Stimulated activated CD4-positive, alpha-beta T cell treated with anti-CD3 and anti-CD28 coated beads, Interleukin-12 subunit alpha, Interleukin-12 subunit beta, amount 100 ng/mL, for 4 hours (primary cell): ENCODE data around the gene PRKCE.
"Not testable (repeated sequence)": the region's sequence is repeated elsewhere in the genome, so short reads cannot be mapped to it uniquely, and the experiment has no call there.

Source experiments
- DNase-seq: peaks from one replicate; pipeline ENCODE4 v3.0.0-alpha.2; 2020

The PRKCE gene

GRCh38 chr2:45705233-45705632 lies 53.8 kb downstream of the PRKCE start:
- DNase-seq = no peak

- DNase-seq = no peak
Measured at GRCh38 chr2:45706033-45706432, 54.6 kb downstream of the PRKCE start.

GRCh38 chr2:45707006-45707405 lies 55.5 kb downstream of the PRKCE start:
- DNase-seq = no peak

- DNase-seq = no peak
Measured at GRCh38 chr2:45707661-45708060, 56.2 kb downstream of the PRKCE start.

- no peak for DNase-seq
Measured at GRCh38 chr2:45708501-45708900, 57.0 kb downstream of the PRKCE start.

- no peak for DNase-seq
Measured at GRCh38 chr2:45709137-45709536, 57.7 kb downstream of the PRKCE start.

GRCh38 chr2:45710468-45710867 lies 59.0 kb downstream of the PRKCE start:
- DNase-seq = no peak

- DNase-seq = no peak
Measured at GRCh38 chr2:45711224-45711623, 59.7 kb downstream of the PRKCE start.

- DNase-seq = no peak
Measured at GRCh38 chr2:45712570-45712969, 61.1 kb downstream of the PRKCE start.

- DNase-seq = no peak
Measured at GRCh38 chr2:45713136-45713535, 61.7 kb downstream of the PRKCE start.

- DNase-seq = no peak
Measured at GRCh38 chr2:45713591-45713990, 62.1 kb downstream of the PRKCE start.

GRCh38 chr2:45714679-45715078 lies 63.2 kb downstream of the PRKCE start:
- DNase-seq = no peak

GRCh38 chr2:45715601-45716379 lies 64.3 kb downstream of the PRKCE start:
- no peak for DNase-seq

GRCh38 chr2:45716432-45716831 lies 65.0 kb downstream of the PRKCE start:
- DNase-seq = not testable (repeated sequence)

- DNase-seq = no peak
Measured at GRCh38 chr2:45716915-45717314, 65.4 kb downstream of the PRKCE start.

- no peak for DNase-seq
Measured at GRCh38 chr2:45720210-45720609, 68.7 kb downstream of the PRKCE start.

- no peak for DNase-seq
Measured at GRCh38 chr2:45721150-45721549, 69.7 kb downstream of the PRKCE start.

GRCh38 chr2:45722477-45722876 lies 71.0 kb downstream of the PRKCE start:
- DNase-seq = no peak

- no peak for DNase-seq
Measured at GRCh38 chr2:45723857-45724256, 72.4 kb downstream of the PRKCE start.

- no peak for DNase-seq
Measured at GRCh38 chr2:45724335-45724734, 72.9 kb downstream of the PRKCE start.

- no peak for DNase-seq
Measured at GRCh38 chr2:45725731-45726130, 74.3 kb downstream of the PRKCE start.

- DNase-seq = no peak
Measured at GRCh38 chr2:45726188-45726587, 74.7 kb downstream of the PRKCE start.

- no peak for DNase-seq
Measured at GRCh38 chr2:45728458-45728942, 77.0 kb downstream of the PRKCE start.

GRCh38 chr2:45729753-45730512 lies 78.5 kb downstream of the PRKCE start:
- no peak for DNase-seq
